ENCODE measurements around the gene CACNA2D3.

CACNA2D3 gene

DNA sequence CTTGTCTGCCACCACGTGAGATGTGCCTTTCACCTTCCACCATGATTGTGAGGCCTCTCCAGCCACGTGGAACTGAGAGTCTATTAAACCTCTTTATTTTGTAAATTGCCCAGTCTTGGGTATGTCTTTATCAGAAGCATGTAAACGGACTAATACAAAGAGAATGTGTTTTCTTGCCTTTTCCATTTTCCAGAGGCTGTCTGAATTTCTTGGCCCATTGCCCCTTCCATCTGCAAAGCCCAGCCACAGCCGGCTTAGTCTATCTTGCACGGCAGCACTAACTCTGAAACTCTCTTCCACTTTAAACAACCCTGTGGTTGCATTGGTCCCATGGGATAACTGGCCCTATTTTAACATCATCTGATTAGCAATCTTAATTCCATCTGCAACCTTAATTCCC lies 590.2 kb downstream of the CACNA2D3 start:
- DNase-seq: no peak

DNA sequence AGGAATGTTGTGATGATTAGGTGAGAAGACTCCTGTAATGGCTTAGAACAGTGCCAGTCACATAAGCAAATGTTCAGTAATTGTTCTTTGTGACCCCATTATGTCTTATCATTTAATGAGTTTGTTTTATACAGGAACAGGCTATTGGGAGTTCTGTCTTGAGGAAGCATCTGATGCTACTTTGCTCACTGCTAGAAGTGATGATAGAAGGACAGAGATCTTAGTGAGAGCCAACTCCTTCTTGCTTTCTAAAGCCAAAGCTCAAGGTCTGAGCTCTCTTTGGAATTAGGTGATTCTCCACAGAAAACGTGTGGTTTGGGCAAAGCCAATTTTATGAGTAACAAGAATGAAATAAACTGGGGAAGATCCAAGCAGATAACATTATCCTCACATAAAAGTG lies 590.7 kb downstream of the CACNA2D3 start:
- no peak for DNase-seq

DNA sequence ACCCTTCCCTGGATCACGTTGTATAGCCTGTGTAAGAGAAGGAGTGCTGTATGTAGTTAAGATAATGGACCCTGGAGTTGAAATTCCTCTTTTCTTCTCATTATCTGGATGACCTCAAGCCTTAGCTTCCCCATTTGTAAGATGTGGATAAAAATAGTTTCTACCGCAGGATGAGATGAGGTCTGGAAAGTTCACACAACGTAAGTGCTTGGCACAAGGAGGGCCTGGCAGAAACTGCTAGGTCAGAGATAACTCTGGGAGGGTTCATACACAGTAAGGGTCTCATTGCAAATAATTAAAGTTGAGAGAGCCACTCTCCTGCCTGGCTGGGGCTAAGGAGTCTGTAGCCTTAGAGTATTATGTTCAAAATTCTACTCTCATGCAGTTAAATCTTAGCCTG lies 591.1 kb downstream of the CACNA2D3 start:
- DNase-seq: no peak

DNA sequence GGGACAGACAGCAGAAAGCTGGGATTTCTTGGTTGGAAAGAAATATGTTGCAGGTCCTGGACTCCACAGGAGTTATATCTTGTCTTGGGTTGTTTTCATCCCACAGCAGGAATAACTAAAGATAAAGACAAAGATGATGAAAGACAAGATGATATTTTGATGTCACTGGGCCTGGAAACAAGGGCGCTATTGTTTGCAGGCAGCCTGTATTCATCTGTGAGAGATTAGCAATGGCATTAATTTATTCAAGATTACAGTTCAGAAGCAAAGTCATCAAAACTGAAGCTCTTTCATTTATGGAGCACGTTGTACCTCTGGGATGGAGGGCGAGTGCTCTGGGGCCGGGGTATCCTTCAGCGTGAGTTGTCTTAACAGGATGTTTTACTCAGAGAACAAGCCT lies 591.7 kb downstream of the CACNA2D3 start:
- DNase-seq: no peak

DNA sequence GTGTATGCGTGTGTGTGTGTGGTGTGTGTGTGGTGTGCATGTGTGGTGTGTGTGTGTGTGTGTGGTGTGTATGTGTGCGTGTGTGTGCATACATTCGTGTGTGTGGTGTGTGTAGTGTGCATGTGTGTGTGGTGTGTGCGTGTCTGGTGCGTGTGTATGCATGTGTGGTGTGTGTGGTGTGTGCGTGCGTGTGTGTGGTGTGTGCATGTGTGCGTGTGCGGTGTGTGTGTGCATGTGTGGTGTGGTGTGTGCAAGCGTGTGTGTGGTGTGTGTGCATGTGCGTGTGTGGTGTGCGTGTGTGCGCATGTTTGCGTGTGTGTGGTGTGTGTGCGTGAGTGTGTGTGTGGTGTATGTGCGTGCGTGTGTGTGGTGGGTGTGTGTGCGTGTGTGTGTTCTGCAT lies 595.2 kb downstream of the CACNA2D3 start:
- no peak for DNase-seq

DNA sequence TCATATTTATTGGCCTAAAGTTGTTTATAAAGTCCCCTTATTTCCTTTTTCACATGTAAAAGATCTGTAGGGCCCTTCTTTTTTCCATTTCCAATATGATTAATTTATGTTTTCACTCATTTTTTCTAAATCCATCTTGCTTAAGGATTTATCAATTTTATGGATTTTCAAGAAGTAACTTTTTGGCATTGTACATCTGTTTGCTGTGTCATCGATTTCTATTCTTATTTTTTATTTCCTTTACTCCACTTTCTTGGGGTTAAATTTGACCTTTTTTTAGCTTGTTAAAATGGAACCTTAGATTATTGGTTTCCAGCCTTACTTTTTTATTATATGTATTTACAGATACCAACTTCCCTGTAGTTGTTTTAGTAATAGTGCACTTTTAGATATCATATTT lies 597.6 kb downstream of the CACNA2D3 start:
- no peak for DNase-seq

DNA sequence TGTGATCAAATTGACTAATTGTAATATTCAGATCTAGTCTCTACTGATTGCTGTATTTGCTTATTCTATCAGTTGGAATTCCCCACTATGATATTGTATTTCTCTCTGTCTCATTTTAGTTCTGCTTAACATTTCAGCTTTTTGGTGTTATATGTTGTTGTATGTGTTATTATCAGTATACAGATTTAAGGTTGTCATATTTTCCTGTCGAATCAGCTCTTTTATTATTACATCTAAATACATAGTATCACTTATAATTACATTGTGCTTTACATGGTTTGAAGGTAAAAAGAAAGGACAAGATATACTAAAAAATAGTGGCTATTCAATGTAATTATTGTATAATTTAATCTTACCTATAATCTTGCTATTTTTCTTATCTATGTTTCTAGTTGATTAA lies 598.3 kb downstream of the CACNA2D3 start:
- no peak for DNase-seq

DNA sequence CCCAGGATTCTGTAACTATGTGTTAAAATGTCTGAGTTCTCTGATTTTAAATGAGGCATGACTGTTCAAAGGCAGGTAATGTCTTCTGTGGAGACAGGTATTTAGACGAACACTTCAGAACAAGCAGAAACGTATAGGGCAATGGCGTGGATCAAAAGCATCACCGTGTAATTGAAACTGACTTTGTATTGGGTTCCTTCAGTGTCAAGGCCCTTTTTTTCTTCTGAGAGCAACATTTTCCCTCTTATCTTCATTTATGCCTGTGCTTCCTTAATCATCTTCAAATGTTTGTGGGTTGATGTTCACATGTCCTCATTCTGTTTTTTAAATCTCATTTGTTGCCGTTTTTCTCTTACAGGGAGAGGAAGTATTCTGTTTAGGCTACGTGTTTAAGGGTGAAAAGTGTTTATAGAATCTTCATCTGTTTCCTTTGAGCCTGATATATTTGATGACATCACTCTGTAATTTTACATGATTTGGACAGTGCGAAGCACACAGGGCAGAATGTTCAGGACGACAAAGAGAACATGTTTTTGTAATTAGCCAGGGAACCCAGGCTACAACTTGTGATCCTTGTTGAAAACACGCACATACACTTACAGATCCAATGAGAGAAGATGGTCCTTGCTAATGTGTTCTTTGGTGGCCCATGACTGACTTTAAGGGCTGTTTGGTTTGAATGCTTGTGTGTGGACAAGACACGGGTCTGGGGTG lies 609.5 kb downstream of the CACNA2D3 start:
- DNase-seq: no peak

DNA sequence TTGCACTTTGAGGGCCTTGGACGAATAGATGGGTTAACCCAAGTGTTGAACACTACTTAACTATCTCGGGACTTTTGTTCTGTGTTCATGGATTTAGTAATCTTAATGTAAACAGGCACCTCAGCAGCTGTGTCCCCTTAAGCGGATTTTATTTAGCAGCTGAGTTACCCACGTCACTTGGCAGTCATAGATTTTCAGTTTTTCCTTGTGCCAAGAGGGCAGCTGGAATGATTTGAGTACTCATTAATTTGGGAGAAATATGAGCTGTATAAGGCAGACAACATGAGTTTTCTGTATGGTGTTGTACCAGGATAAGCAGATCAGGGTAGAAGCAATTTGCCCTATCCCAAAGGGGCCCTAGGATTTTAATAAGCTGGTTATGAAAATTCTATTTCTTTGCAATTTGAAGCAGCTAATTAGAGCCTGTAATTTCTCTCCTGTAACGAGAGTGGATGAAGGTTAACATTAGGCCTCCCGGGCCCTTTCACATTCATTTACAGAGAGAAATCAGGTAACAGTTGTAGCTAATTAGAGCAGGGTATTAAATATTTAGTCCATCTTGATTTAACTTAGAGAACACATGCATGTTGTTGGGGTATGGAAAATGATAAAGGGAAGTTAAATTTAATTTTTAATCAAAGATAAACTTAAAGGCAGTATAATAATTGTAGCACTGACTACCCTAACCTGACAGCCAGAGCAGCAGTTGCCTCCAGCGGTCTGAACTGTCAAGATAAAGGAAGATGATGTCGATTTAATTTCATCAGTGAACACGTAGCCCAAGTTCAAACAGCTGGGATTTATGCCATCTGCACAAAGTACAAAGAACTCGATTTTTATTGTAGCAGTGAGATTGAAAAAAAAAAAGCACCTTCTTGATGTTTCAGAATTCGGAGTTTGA lies 611.0 kb downstream of the CACNA2D3 start:
- DNase-seq: no peak

DNA sequence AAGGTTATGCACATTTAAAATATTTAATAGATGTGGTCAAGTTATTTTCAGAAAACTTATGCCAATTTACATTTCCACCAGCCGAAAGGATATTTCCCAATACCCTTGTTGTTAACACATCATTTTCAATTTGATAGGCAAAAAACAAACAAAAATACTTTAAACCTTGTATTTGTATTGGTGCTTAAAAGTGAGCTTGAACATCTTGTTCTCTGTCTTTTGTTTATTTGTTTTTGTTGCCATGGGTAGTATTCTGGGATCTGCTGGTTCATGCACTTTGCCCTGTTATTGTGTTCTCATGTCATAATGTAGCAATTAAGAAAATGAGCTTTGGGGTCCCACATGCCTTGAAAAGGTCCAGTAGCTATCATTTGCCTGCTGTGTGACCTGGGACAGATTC lies 614.1 kb downstream of the CACNA2D3 start:
- DNase-seq: no peak

DNA sequence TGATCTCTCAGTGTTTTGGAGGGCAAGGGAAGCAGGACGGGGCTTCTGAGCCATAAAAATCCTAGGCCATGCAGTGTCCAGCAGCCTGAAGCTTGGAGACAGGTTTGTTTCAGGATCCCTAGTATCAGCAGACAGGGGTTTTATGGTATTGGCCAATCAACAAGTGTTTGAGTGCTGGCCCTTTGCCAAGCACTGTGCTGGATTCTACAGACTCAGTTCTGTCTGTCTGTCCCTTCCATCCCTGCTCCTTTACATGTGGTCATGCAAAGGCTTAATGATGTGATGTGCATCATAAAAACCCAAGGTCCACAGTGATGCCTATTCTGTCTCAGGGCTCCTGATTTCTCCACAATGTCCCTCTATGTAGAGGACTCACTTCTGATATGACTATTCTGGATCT lies 621.4 kb downstream of the CACNA2D3 start:
- no peak for DNase-seq

DNA sequence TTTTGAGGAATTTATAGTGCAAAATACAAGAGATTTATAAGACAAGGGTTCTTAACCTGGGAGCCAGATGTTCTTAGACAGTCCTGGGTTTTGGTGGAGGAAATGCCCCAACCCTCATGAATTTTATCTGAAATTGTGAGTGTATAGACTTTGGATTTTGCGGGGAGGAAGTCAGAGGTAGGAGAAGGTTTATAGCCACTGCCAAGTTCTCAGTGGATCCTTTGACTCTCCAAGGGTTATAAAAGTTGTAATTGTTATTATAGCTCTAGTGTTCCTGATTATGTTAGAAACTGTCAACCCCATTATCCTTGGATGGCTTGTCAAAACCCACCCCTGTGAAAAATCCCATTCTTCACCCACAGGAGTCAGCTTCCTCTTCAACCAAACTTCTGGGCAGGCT lies 621.9 kb downstream of the CACNA2D3 start:
- DNase-seq: no peak

DNA sequence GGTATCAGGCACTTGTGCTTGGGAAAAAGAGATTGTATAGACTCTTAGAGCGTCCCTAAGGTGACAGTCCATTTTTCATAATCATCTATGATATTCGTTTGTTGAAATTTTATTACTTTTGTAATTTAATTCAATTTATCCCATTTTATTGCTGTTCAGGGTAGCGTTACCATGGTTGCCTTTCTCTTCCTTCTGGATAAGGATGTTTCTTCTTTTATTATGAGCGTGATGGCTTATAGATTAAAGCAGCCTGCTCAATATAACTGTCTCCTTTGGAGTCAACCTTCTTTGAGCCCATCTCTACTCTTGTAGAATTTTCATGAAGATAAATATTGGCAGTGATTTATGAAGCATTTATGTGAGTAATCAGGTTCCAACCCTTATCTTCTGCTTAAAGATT lies 623.5 kb downstream of the CACNA2D3 start:
- DNase-seq: no peak

DNA sequence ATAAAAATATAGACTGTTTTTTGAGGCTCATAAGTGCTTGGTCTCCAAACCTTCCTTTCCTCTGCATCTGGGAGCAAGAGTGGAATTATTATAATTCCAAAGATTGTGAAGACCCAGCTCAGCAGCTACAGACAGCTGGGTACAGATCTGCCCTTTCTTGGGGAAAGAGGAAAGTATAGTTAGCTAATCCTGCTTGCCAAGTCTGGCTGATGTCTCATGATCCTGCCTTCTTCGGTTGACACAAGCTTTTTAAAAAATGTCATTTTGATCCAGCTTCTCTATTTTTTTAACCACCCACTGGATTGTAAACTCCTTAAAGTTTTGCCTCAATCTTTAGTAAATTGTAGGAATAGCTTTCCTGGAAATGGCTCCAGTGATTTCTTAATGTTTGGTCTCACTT lies 624.4 kb downstream of the CACNA2D3 start:
- no peak for DNase-seq

DNA sequence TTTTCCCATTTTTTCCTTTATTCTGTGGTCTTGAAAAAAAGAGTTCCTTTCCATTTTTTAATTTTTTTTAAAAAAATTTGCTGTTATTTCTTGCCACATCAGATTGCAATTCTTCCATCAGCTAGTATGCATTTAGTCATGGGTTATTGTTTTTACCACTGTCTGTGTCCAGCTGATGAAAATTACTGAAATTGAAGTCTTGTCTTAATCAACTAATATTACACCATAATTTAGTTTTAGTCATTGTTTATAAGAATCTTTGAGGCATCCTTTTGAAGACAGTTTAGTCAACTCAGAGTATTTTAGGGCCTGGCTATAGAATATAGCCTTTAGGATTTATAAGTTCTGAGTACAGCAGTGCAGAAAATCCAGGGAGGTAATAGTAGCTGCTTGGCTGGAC lies 633.4 kb downstream of the CACNA2D3 start:
- no peak for DNase-seq

DNA sequence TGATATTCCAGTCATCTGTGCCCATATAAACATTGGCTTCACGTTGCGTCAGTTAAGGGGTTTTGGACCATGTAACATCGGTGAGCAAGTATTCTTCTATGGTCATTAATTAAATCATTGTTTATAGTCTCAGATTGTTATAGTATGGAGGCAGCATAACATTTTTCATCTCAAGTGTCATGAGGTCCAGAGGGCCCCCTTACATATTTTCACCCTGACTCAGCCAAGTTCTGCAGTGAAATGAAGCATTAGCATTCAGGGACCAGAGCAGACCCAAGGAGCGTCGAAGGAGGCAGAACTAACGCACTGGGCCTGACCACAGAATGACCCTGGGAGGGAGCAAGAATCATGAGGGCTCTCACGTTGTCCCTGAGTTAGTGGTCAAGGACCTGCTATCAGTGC lies 634.0 kb downstream of the CACNA2D3 start:
- DNase-seq: no peak

DNA sequence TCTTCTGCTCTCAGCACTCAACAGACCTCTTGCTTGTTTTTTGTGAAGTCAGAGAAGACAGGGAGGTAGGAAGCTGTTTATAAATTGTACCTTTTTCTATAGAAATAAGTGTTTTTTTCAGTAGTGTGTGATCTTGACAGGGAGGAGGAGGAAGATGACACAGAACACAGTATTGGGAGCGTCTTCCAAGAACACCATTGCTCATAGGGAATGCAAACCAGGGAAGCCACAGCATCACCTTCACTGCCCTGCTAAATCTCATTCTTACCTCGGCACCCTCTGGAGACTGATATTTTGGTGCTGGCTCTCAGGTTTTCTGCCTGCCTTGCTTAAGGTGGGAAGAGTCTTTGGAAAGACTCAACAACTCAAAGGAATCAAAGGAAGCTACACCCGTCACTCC lies 636.1 kb downstream of the CACNA2D3 start:
- DNase-seq: no peak

DNA sequence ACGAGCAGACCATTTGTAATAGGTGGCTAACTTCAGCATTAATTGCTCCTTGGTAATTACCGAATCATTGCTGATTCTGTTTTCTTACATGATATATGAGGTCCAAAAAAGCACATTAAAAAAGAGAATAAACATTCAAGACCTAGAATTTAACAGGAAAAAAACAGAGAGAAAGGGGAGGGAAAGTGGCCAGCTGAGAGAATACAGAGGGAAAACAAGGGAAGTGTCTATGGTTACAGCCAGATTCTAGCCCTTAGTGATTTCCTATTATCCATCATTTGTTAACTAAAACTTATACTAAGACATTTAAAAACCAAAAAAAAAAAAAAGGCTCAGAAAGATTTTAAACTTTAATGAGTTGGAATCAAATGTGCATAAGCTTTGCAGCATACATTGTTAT lies 636.8 kb downstream of the CACNA2D3 start:
- DNase-seq: no peak

DNA sequence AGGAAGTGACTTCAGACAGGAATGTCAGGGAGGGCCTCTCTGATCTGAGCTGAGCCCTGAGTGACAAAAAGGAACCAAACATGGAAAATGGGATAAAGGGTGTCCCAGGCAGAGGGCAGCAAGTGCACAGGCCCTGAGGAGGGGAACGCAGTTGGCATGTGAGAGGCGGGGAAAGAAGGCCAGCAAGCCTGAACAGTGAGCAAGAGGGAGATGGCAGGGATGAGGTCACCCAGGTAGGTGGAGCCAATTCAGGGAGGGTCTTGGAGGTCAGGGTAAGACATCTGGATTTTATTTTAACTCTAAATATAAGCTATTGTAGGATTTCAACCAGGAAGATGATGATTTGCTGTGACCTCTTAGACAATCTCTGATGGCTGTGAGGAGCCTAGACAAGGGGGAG lies 637.8 kb downstream of the CACNA2D3 start:
- no peak for DNase-seq

DNA sequence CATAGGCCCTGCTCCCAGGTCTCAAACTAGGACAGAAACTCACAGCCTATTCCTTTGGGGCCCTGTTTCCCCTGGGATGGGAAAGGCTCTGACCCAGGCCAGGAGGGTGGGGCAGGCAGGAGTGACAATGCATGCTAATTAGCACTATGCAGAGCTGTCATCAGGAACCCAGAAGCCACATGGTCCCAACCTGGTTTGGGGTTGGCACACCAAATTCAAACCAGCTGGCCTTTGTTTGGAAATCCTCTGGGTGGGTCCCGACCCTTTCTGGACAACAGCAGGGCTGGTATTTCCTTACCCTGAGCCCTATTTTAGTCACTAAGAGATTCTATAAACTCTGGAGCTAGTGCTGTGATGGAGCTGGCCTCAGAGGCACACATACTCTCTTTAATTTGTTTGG lies 639.3 kb downstream of the CACNA2D3 start:
- no peak for DNase-seq

DNA sequence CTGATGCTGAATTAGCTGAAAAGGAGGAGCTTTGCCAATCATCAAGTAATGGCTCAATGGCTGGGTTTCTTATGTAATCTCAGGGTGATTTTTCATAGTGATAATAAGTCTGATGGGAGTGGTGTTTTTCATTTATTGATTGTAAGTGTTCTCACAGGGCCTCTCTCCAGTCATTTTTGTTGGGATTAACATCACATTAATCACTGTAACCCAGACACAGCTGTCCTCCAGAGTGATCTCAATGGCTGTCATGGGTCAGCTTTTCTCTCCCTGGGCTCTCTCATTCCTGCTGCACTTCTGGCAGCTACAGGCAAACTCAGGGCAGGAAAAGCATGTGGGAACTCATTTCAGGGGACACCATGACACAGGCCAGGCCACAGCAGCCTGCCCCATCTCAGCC lies 642.6 kb downstream of the CACNA2D3 start:
- DNase-seq: no peak

DNA sequence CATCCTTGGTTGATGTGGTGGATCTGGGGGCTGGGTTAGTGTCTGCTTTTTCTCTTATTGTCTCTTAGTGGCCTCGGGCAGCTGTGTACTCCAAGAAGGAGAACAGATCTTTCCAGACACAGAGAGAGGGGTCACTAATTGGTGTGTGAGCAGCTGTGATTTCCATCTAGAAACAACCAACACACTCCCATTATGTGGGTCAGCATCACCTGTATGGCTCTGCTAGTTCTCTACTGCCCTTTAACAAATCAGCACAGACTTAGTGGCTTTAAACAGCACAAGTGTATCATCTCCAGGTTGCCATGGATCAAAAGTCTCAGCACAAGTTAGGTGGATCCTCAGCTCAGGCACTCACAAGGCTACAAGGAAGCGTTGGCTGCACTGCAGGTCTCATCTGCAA lies 648.7 kb downstream of the CACNA2D3 start:
- DNase-seq: no peak

DNA sequence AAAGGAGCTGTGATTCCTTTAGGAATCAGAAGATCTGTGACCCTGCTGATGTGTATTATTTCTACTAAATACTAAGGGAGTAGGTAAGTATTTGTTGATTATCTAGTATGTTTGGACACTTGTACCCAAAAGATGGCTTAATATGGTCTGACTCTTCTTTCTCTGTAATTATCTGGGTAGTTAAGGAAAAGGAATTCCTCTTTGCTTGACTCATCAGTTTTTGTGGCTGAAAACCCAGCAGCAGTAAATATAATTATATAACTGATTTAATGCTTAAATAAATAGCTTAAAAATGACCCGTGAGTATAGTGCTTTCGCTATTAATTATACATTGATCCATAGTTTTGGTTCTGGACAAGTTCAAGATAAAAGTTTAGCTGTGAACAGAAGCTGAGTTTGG lies 649.7 kb downstream of the CACNA2D3 start:
- DNase-seq: no peak

DNA sequence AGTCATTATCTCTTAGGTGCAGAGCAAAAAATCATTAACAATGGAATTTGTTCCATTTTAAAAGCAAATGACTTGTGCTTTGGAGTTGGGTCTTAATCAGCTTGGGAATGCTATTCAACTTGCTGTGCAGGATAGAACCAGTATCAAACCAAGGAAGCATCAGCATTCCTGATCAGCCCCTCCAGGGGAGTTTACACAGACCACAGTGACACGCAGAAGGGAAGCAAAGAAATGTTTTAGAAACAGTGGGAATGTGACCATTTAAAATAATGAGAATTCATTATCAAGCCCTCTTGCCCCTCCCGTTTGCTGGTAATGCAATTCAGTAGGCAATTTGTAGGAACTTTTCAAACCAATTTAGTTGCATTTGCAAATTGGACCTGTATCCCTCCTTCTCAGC lies 650.4 kb downstream of the CACNA2D3 start:
- DNase-seq: no peak

DNA sequence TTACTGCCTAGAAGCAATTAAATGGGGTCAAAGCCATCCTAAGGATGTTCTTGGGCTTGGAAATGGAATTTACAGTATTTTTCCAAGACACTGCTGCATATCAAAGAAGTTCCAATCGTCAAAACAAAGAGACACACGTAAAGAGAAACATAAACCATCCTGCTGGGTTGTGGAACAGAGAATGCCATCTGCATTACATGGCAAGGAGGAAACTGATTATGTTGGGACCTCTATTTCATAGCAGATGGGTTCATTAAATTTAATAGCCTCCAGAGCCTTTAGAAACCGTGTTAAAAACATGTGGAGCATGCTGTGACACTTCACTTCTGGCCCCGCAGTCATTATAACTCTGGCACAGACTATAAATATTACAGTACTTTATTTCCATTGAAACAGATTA lies 650.9 kb downstream of the CACNA2D3 start:
- DNase-seq: no peak

Data from activated CD4-positive, alpha-beta T cell treated with anti-CD3 and anti-CD28 coated beads, Interleukin-2, amount 50 U/mL, for 1 hour (primary cell).